Measurements from ENCODE around the gene BOLA1. TPM values are rescaled to one million over a fixed set of nuclear protein-coding genes. Genes with fewer than 3 reads are reported as not detected.
A peak's percentile ranks its signal among the peaks of the same experiment; 100 is the strongest.

Gene BOLA1
- total and polyA plus RNA-seq, 2 of the 13 experiments (the other 11 are each of a cell fraction or from before 2014, with no cell fraction given): 3.2 to 4.2 TPM

DNA sequence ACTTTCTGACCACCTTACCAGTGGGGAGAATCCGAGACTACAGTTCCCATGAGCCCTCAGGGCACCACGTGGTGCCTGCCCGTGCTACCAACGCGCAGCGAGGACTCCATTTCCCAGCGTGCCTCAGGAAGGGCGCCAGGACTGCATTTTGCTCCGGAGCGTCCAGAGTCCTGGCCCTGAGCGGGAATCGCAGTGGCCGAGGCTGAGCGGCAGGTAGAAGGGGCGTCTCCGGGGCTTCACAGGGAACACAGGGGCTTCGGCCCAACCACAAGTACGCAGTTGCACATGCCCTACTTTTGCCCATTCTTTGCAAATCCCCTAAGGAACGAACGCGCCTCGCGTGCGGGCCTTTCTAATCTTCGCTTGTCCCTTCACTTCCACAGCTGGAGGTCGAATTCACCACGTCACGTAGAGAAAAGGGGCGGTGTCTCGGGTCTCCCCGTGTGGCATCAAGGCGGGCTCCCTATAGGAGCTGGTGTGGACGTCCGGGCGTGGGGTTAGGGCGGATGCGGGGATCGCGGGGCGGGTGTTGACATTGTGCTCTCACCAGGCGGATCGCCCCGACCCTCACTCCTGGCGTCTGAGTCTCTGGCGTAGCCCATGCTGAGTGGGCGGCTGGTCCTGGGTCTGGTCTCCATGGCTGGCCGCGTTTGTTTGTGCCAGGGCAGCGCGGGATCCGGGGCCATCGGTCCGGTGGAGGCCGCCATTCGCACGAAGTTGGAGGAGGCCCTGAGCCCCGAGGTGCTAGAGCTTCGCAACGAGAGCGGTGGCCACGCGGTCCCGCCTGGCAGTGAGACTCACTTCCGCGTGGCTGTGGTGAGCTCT lies at the start of gene BOLA1 (continued):
- TF ChIP-seq, protein P1, sequence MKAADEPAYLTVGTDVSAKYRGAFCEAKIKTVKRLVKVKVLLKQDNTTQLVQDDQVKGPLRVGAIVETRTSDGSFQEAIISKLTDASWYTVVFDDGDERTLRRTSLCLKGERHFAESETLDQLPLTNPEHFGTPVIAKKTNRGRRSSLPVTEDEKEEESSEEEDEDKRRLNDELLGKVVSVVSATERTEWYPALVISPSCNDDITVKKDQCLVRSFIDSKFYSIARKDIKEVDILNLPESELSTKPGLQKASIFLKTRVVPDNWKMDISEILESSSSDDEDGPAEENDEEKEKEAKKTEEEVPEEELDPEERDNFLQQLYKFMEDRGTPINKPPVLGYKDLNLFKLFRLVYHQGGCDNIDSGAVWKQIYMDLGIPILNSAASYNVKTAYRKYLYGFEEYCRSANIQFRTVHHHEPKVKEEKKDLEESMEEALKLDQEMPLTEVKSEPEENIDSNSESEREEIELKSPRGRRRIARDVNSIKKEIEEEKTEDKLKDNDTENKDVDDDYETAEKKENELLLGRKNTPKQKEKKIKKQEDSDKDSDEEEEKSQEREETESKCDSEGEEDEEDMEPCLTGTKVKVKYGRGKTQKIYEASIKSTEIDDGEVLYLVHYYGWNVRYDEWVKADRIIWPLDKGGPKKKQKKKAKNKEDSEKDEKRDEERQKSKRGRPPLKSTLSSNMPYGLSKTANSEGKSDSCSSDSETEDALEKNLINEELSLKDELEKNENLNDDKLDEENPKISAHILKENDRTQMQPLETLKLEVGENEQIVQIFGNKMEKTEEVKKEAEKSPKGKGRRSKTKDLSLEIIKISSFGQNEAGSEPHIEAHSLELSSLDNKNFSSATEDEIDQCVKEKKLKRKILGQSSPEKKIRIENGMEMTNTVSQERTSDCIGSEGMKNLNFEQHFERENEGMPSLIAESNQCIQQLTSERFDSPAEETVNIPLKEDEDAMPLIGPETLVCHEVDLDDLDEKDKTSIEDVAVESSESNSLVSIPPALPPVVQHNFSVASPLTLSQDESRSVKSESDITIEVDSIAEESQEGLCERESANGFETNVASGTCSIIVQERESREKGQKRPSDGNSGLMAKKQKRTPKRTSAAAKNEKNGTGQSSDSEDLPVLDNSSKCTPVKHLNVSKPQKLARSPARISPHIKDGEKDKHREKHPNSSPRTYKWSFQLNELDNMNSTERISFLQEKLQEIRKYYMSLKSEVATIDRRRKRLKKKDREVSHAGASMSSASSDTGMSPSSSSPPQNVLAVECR (CRISPR knock-in tag; IDR thresholded peaks at IDR 0.05; ENCODE audit: borderline replicate concordance): no peak; the same call in 1 of the 2 replicates
- TF ChIP-seq ZNF839 (CRISPR knock-in tag; IDR thresholded peaks at IDR 0.05; ENCODE audit: borderline replicate concordance) (no peak), ZNF274 (CRISPR knock-in tag; IDR thresholded peaks at IDR 0.05) (no peak), ZSCAN31 (CRISPR knock-in tag; IDR thresholded peaks at IDR 0.05; ENCODE audit: low read depth) (no peak), MED1 (CRISPR knock-in tag; IDR thresholded peaks at IDR 0.05) (peak; percentile 19; the same call in 1 of the 2 replicates), YY1 (IDR thresholded peaks at IDR 0.05; ENCODE audit: insufficient read depth, insufficient replicate concordance, low read depth, low read length) (peak; percentile 83), ZNF616 (CRISPR knock-in tag; IDR thresholded peaks at IDR 0.05; ENCODE audit: low read depth) (no peak), ZNF878 (CRISPR knock-in tag; IDR thresholded peaks at IDR 0.05) (no peak), IKZF1 (IDR thresholded peaks at IDR 0.05) (no peak), KDM4B (CRISPR knock-in tag; IDR thresholded peaks at IDR 0.05) (no peak), MTA1 (CRISPR knock-in tag; IDR thresholded peaks at IDR 0.05; ENCODE audit: borderline replicate concordance) (no peak), PAWR (CRISPR knock-in tag; IDR thresholded peaks at IDR 0.05; ENCODE audit: borderline replicate concordance) (no peak), XRCC5 (optimal IDR thresholded peaks at IDR 0.05; ENCODE audit: low read length) (no peak), TBX2 (CRISPR knock-in tag; IDR thresholded peaks at IDR 0.05; ENCODE audit: borderline replicate concordance) (peak; percentile 50; the same call in 1 of the 2 replicates), SMARCC2 (IDR thresholded peaks at IDR 0.05) (no peak), SIX4 (CRISPR knock-in tag; IDR thresholded peaks at IDR 0.05) (no peak), PHF20 (CRISPR knock-in tag; IDR thresholded peaks at IDR 0.05) (peak; percentile 69), PCBP2 (optimal IDR thresholded peaks at IDR 0.05; ENCODE audit: low read depth, low read length, poor library complexity, severe bottlenecking) (no peak), PHF21A (CRISPR knock-in tag; IDR thresholded peaks at IDR 0.05) (no peak), ATM (IDR thresholded peaks at IDR 0.05; ENCODE audit: borderline replicate concordance) (no peak), NBN (conservative IDR thresholded peaks at IDR 0.05) (no peak)
- TF ChIP-seq, protein P2, sequence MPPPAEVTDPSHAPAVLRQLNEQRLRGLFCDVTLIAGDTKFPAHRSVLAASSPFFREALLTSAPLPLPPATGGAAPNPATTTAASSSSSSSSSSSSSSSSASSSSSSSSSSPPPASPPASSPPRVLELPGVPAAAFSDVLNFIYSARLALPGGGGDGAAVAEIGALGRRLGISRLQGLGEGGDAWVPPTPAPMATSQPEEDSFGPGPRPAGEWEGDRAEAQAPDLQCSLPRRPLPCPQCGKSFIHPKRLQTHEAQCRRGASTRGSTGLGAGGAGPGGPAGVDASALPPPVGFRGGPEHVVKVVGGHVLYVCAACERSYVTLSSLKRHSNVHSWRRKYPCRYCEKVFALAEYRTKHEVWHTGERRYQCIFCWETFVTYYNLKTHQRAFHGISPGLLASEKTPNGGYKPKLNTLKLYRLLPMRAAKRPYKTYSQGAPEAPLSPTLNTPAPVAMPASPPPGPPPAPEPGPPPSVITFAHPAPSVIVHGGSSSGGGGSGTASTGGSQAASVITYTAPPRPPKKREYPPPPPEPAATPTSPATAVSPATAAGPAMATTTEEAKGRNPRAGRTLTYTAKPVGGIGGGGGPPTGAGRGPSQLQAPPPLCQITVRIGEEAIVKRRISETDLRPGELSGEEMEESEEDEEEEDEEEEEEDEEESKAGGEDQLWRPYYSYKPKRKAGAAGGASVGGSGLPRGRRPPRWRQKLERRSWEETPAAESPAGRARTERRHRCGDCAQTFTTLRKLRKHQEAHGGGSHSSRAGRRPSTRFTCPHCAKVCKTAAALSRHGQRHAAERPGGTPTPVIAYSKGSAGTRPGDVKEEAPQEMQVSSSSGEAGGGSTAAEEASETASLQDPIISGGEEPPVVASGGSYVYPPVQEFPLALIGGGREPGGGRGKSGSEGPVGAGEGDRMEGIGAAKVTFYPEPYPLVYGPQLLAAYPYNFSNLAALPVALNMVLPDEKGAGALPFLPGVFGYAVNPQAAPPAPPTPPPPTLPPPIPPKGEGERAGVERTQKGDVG (CRISPR knock-in tag; IDR thresholded peaks at IDR 0.05; ENCODE audit: borderline replicate concordance): peak; percentile 78; the same call in 1 of the 2 replicates

Measured in HepG2 (cell line).